ENCODE results near the gene PLEKHO1.

- TF ChIP-seq CTCF (IDR thresholded peaks at IDR 0.05) (peak; percentile 47 to 54 (median 48)), EP300 (IDR thresholded peaks at IDR 0.05) (no peak), POLR2AphosphoS5 (IDR thresholded peaks at IDR 0.05) (peak in 1 of 2 donors; percentile 14)
These were observed 37.3 kb downstream of the PLEKHO1 start for GRCh38 chr1:150186789-150187559.

Measured in esophagus muscularis mucosa (tissue), 4 donors.